T-helper 9 cell (primary cell): Measurements from ENCODE around the gene ADAM17.
"Not testable (repeated sequence)": the region's sequence is repeated elsewhere in the genome, so short reads cannot be mapped to it uniquely, and the experiment has no call there.

Experiments used
- DNase-seq: peaks from one replicate; pipeline ENCODE4 v3.0.0-alpha.2; 2020
- total RNA-seq, 2 donors: gene quantifications; one replicate each; lab custom pipeline; 2026; lab: John Stamatoyannopoulos, UW

Gene ADAM17
- total RNA-seq = 71.0 to 93.5 reads per million in 2 donors

DNA sequence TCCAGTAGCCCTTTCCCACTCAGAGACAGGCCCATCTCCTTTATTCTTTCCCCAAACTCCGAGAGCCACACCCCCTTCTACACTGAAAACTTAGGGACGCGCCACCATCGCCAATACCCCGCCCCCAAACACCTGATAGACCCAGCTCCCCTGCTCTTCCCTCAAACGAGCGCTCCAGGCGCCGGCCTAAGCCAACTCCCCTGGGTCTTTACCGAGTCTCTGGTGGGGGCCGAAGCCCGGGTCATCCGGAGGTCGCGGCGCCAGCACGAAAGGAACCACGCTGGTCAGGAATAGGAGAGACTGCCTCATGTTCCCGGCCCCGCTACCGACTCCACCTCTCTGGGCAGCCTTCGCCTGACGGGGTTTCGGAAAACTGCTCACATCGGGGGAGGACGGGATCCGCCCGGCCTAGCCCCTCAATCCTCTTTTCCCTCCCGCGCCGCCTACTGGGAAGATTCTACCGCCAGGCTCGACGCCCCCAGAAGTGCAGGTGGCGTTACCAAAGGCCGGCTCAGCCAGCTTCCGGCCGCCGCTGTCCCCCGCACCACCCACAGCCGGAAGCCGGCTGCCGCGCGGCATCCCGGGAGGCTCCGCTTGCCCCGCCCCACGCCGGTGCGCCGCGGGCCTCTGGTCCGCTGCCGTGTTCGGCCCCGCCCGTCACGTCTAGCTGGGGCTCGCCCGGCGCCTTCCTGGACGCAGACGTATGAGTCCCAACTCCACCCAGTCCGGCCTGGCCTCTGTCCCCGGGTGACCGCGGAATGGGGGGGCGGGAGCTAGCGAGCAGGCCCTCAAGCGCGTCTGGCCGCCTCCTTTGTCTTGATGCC lies at the start of gene ADAM17:
Gene ADAM17, minus strand, starts transcription at position 534 of the 824 bp plus-strand sequence. Its CDS starts 225 bp downstream, at position 309.
- peak; percentile 70 for DNase-seq

GRCh38 chr2:9602412-9602811 lies 46.8 kb upstream of the ADAM17 start:
- no peak for DNase-seq

GRCh38 chr2:9601397-9601796 lies 45.8 kb upstream of the ADAM17 start:
- no peak for DNase-seq

DNA sequence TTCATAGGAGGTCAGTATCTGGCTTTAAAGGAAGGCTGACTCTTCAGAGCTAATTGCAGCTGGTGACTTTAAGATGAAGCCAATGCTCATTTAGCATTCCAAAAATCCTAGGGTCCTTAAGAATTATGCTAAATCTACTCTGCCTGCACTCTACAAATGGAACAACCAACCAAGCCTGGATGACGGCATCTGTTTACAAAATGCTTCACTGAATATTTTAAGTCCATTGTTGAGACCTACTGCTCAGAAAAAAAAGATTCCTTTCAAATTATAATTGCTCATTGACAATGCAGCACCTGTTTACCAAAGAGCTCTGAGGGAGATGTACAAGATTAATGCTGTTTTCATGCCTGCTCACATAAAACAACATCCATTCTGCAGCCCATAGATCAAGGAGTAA lies 43.8 kb upstream of the ADAM17 start:
- DNase-seq = no peak

GRCh38 chr2:9596621-9597311 lies 41.1 kb upstream of the ADAM17 start:
- no peak for DNase-seq

GRCh38 chr2:9595746-9596145 lies 40.1 kb upstream of the ADAM17 start:
- no peak for DNase-seq

DNA sequence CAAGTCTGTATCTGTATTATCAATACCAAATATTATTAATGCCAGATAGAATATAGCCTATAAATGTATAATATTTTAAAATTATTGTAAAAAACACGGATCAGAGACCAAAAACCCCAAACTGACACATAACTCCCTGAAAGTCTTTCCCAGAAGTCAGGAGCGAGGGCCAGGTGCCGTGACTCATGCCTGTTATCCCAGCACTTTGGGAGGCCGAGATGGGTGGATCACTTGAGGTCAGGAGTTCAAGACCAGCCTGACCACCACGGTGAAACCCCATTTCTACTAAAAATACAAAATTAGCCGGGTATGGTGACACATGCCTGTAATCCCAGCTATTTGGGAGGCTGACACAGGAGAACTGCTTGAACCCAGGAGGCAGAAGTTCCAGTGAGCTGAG lies 39.6 kb upstream of the ADAM17 start:
- DNase-seq = not testable (repeated sequence)

DNA sequence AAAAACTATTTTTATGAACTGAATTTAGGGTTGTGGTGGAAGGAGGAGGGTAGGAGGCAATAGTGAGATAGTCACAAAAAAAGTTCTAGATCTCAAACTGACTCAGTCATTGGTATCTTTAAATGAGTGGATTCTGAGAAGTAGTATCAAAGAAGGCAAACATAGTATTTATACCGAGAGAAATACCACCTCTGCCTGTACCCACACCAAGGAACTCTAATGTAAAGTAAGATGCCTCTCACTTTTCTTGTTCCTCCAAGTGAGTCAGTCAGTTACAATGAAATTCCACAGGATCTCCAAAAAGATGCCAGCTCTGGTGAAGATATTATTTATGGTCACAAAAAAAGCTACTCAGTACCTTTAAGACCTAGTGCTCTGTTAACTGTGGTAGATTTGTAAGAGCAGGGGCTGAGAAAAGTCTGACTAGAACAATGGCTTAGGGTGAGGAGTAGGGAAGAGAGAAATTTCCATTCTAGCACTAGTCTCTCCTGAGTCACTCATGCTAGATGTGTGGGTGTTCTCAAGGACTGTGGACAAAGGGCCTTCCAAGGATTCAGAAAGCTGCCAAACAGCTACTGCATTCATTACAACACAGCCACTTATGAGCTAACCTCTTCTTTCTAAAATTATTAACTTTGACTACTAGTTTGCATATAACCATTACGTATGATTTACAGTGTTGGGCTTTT lies 38.9 kb upstream of the ADAM17 start:
- DNase-seq = no peak

GRCh38 chr2:9593925-9594324 lies 38.3 kb upstream of the ADAM17 start:
- no peak for DNase-seq

DNA sequence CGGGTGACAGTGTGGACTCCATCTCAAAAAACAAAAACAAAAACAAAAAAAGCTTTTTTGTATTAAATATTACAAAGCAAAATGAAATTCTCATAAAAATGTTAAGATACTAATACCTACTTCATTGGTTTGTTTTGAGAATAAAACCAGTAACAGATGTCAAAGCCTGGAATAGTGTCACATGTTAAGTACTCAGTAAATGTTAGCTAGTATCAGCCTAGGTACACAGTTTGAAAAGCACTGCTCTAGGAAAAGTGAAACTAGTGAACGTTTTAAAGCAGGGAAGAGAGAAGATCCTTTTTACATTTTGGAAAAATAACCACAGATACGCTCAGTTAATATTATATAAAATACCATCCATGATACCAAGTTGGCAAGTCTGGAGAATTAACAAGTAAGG lies 37.1 kb upstream of the ADAM17 start:
- DNase-seq = no peak

DNA sequence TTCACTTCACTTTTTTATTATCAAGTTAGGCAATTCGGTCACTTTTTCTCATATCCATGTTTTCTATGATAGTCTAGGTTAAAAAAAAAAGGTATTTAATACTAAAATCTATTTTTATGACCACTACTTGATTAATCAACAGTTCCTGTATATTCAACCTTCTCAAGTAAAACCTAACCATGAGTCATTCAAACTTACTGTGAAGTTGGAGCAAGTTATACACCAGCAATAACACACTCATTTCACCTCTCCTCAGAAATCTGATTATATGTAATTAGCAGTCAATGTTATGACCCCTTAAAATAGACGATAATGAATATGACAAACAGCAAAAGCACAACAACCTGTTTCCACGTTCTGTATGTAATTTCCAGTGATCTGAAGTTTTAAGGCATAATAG lies 35.0 kb upstream of the ADAM17 start:
- DNase-seq = no peak

GRCh38 chr2:9586465-9586864 lies 30.8 kb upstream of the ADAM17 start:
- DNase-seq = no peak

DNA sequence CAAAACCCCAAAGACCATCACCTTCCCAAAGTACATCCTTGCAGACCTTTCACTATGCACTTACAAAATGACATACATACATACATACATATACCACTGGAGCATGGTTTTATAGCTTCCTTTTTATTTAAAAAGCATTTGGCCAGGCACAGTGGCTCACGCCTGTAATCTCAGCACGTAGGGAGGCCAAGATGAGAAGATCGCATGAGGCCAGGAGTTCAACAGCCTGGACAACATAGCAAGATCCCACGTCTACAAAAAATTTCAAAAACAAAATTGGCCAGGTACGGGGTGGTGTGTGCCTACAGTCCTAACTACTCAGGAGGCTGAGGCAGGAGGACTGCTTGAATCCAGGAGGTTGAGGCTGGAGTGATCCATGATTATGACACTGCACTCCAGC lies 29.9 kb upstream of the ADAM17 start:
- no peak for DNase-seq

DNA sequence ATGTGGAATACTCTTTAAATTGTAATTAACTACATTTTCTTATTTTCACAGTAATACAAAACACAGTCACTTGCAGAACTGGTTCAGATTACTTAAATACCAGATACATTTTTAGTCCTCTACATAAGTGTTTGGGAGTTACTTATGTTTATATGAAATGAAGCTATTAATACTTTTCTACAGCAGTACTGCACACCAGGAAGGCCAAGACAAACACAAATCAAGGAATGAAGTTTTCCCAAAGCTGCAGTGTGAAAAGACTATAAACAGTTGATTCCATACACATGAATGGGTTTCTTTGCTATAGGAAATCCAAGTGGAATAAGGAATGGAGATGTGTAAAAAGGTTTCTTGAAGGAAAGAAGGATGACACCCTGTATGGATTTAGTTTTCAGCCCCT lies 29.3 kb upstream of the ADAM17 start:
- DNase-seq = not testable (repeated sequence)

DNA sequence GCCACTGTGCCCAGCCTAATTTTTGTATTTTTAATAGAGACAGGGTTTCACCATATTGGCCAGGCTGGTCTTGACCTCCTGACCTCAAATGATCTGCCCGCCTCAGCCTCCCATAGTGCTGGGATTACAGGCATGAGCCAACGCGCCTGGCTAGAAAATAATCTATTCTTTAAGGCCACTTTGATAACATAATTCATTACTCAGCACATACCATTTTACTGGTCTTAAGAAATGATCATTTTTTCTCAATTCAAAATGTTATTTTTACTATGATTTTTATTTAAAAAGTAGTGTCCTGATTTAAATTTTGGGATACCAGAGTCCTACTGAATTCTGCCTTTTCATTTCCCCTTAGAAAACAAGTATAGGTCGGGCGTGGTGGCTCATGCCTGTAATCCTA lies 27.0 kb upstream of the ADAM17 start:
- no peak for DNase-seq

DNA sequence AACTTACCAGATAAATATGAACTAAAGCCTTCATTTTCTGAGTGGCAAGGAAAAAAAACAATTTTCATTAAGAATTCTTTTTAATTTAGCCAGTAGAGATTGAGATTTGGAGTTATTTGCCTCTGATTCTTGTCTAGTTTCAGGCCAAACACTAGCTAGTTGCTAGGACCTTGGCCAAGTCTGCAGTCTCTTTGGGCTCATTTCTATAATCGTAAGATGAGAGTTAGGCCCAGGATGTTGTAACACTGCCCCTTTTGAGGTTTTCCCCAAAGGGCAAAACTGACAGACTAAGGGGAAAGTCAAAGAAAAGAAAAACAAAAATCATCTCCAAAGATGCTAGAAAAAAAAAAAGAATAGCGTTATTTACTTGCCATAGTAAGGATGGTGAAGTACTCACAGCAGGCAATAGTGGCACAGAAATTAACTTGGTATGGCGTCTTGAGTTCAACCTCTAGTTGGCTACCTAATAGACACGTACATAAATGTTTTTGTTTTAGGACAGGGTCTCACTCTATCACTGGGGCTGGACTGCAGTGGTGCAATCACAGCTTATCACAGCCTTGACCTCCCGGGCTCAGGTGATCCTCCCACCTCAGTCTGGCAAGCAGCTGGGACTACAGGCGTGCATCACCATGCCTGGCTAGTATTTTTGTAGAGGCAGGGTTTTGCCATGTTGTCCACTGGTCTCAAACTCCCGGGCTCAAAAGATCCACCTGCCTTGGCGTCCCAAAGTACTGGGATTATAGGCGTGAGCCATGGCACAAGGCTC lies 23.0 kb upstream of the ADAM17 start:
- no peak for DNase-seq

- no peak for DNase-seq
These were observed 18.7 kb upstream of the ADAM17 start for GRCh38 chr2:9574331-9574730.

GRCh38 chr2:9573840-9574239 lies 18.2 kb upstream of the ADAM17 start:
- DNase-seq = no peak

DNA sequence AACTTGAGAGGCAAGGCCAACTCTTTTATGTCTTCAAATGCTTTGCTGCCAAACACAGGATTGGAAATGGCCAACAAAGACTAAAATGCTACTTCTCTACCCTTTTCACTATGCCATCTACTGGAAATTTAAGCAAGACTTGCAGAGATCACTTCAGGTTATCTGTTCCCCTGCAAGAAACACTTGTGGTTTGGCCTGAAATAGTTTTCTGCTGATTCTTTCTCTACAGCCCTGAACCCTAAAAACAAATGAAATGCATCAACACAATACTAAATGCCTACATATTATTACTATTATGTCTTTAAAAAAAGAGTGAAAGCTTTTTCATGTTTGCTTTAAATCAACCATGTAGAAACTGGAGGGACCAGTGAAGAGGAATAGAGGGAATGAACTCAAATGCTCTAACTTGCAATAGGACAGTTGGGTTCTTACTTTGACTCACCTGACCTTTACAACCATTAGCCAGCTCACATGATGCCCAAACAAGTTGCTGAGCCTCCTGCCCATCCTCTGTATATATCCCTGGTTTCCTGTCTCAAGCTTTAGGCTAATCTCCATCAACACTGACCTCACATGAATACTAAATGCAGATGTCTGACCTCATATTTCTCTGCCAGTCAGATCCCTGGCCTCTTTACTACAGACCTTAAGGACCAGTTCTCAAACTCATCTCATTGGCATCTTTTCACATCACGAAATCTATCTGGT lies 17.5 kb upstream of the ADAM17 start:
- no peak for DNase-seq

DNA sequence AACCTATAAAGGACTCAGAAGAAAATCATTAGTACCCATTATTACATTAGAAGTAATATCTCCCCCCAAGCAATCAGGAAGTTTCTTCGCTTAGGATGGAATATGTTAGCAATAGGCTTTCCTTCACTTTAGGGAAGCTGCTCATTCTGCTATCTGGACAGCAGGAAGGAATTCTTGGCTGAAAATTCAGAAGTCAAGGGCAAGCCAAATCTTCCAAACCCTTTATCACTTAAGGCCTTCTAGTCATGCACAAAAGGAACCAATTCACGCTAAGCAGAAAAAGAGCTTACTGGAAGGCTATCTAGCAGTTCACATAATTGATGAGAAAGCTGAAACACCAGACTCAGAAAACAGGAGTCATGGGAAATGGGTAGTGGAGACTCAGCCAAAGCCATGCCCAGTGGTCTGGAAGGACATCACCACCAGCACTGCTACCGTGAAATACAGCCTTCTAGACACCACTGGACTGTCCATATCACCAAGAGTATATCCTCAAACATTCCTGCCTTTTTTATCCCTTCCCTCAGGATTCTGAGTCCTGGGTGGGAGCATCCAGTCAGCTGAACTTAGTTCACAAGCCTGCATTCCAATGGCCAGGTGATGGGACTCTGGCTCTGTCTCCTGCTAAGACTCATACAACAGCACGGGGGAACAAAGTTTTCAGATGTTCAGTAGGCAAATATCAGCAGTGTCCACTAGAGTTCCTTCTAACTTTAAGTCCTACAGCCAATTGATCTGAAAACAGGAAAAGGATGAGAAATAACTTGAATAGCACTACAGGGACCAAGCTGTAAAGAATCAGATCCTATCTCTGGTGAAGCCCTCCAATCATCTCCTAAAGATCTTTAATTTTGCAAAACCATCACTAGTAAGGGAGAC lies 14.8 kb upstream of the ADAM17 start:
- DNase-seq = no peak
